B cell (primary cell): ENCODE measurements around the gene DENND4B.

Experiments used
- EZH2 ChIP-seq: IDR thresholded peaks from 2 replicates; pipeline ENCODE4 v1.6.1; 2012; ENCODE audit warnings: borderline replicate concordance, low read depth, mild to moderate bottlenecking, moderate library complexity, low read length; ENCODE audit not compliant: insufficient read depth, poor library complexity, severe bottlenecking
- TF ChIP-seq, protein P1 (sequence below): fragments of 200-600 bp; IDR thresholded peaks from one replicate; pipeline ENCODE4 v1.8.0; 2022; ENCODE audit warnings: antibody characterized with exemption, mild to moderate bottlenecking

DNA sequence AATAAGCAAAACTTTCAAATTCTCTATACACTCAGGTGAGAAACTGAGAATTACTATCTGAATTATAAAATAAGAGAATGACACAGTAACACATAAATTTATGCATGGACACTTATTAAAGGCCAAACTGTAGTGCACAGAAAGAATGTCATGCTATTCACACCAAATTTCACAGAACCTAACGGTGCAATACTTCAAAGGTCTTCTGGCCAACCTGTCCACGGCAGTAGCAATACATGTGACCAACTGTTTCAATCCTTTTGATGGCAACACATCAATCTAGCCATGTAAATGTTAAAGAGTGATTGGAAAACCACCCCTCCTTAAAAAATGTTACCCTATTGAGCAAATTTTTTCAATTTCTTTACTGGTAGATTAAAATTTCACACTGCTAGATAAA lies 34.2 kb downstream of the DENND4B start:
- TF ChIP-seq, protein P1, sequence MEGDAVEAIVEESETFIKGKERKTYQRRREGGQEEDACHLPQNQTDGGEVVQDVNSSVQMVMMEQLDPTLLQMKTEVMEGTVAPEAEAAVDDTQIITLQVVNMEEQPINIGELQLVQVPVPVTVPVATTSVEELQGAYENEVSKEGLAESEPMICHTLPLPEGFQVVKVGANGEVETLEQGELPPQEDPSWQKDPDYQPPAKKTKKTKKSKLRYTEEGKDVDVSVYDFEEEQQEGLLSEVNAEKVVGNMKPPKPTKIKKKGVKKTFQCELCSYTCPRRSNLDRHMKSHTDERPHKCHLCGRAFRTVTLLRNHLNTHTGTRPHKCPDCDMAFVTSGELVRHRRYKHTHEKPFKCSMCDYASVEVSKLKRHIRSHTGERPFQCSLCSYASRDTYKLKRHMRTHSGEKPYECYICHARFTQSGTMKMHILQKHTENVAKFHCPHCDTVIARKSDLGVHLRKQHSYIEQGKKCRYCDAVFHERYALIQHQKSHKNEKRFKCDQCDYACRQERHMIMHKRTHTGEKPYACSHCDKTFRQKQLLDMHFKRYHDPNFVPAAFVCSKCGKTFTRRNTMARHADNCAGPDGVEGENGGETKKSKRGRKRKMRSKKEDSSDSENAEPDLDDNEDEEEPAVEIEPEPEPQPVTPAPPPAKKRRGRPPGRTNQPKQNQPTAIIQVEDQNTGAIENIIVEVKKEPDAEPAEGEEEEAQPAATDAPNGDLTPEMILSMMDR, result no peak
- no peak for TF ChIP-seq EZH2
